Neutrophil (primary cell): Measurements from ENCODE around the gene APOL5.

Experiments
- H3K27ac ChIP-seq: fragments of 200-600 bp; sonication (generic); 2 replicates; pipeline ENCODE4 v1.5.1; 2016; ENCODE audit warnings: mild to moderate bottlenecking, moderate library complexity
- H3K27me3 ChIP-seq: fragments of 200-600 bp; sonication (generic); 2 replicates; pipeline ENCODE4 v1.6.0; 2016; ENCODE audit warnings: mild to moderate bottlenecking
- H3K36me3 ChIP-seq: fragments of 200-600 bp; sonication (generic); 2 replicates; pipeline ENCODE4 v1.5.1; 2017
- H3K4me1 ChIP-seq, 2 experiments: fragments of 200-600 bp in 1 of 2; sonication (generic) in 1 of 2; 1 replicate in 1 of 2; 2 replicates in 1 of 2; pipeline versions ENCODE4 v1.5.1 to v1.6.1; 2013 to 2016; ENCODE audit warnings: low read depth in 1 of 2, low read length in 1 of 2, mild to moderate bottlenecking in 1 of 2, moderate library complexity in 1 of 2; ENCODE audit not compliant: control insufficient read depth in 1 of 2, insufficient read depth in 1 of 2
- H3K4me3 ChIP-seq, 2 experiments: fragments of 200-600 bp in 1 of 2; sonication (generic) in 1 of 2; 1 replicate in 1 of 2; 2 replicates in 1 of 2; pipeline ENCODE4 v1.5.1; 2013 to 2016; ENCODE audit warnings: low read depth in 1 of 2, low read length in 1 of 2, mild to moderate bottlenecking in 1 of 2, moderate library complexity in 1 of 2
- H3K9me3 ChIP-seq: fragments of 200-600 bp; sonication (generic); 2 replicates; pipeline ENCODE4 v1.5.1; 2016
- TF ChIP-seq, protein P1 (sequence below): fragments of 200-600 bp; sonication (generic); IDR thresholded peaks from 2 replicates; pipeline ENCODE4 v1.5.1; 2016; ENCODE audit warnings: antibody characterized with exemption

Gene APOL5

GRCh38 chr22:35711336-35711735 is 6.3 kb upstream of the APOL5 start:
- H3K27ac ChIP-seq: no peak overlapping the region
- H3K4me1 ChIP-seq: no peaks in the 10 kb centered on the region
- H3K4me3 ChIP-seq: no peak overlapping the region
- no peaks in the 10 kb centered on the region for H3K36me3 ChIP-seq
- H3K27me3 ChIP-seq: no peaks in the 10 kb centered on the region
- no peaks in the 10 kb centered on the region for H3K9me3 ChIP-seq
- TF ChIP-seq, protein P1, sequence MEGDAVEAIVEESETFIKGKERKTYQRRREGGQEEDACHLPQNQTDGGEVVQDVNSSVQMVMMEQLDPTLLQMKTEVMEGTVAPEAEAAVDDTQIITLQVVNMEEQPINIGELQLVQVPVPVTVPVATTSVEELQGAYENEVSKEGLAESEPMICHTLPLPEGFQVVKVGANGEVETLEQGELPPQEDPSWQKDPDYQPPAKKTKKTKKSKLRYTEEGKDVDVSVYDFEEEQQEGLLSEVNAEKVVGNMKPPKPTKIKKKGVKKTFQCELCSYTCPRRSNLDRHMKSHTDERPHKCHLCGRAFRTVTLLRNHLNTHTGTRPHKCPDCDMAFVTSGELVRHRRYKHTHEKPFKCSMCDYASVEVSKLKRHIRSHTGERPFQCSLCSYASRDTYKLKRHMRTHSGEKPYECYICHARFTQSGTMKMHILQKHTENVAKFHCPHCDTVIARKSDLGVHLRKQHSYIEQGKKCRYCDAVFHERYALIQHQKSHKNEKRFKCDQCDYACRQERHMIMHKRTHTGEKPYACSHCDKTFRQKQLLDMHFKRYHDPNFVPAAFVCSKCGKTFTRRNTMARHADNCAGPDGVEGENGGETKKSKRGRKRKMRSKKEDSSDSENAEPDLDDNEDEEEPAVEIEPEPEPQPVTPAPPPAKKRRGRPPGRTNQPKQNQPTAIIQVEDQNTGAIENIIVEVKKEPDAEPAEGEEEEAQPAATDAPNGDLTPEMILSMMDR: no peak

- Histone ChIP-seq H3K4me3 (no peak overlapping the region), H3K9me3 (no peaks in the 10 kb centered on the region), H3K27me3 (no peaks in the 10 kb centered on the region), H3K27ac (no peak overlapping the region), H3K4me1 (no peaks in the 10 kb centered on the region), H3K36me3 (no peaks in the 10 kb centered on the region)
- TF ChIP-seq, protein P1: no peak
Measured at GRCh38 chr22:35712672-35713071, 5.0 kb upstream of the APOL5 start.

DNA sequence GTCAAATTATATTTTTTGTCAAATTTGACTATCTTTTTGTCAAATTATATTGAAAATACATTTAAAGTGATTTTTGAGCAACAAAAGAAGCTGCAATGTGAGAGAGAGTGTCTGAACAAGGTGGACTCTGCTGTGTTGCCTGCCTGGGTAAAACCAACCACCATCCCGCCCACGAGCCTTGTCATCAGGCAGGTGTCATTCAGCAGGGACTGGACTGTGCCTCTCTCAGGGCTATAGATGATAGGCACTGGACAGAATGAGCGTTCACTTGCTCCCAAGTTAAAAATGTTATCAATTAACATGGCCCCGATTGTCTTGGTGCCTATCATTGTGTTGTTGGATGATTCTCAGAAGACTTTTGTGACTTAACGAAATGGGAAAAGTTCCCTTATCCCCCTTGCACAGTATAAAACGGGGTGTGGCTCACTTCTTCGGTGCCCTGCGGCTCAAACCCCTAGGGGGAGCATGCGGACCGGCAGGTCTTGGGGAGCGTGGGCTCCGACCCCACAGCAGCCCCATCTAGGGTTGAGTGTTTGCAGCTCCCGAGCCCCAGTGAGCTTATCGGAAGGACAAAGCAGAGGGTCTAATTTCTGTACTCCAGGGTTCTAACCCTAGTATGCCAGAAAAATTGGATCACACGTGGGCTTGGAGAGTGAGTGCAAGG is 1.7 kb downstream of the APOL5 start:
- Histone ChIP-seq H3K4me3 (no peak overlapping the region), H3K27ac (no peak overlapping the region), H3K4me1 (no peaks in the 10 kb centered on the region), H3K36me3 (no peaks in the 10 kb centered on the region), H3K9me3 (no peaks in the 10 kb centered on the region), H3K27me3 (no peaks in the 10 kb centered on the region)
- TF ChIP-seq, protein P1: no peak

DNA sequence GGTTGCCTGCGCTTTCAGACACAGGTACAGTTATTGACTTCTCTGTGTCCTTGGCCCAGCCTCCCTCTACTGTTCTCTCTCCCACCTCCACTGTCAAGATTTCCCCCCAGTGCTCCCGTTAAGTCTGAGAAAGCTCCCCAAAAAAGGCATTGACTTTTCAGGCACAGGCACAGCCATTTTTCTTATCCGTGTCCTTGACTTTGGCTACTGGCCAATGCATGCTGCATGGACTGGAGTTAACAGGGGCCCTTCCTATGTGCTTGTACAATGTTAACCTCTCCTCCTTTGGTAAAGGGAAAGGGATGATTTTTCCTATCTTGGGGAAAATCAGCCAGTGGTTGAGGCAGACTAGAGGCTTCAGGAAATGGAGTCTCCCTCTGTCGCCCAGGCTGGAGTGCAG is 4.3 kb downstream of the APOL5 start:
- Histone ChIP-seq H3K4me3 (no peak overlapping the region), H3K4me1 (no peaks in the 10 kb centered on the region), H3K9me3 (no peaks in the 10 kb centered on the region), H3K27me3 (no peaks in the 10 kb centered on the region), H3K36me3 (no peaks in the 10 kb centered on the region), H3K27ac (no peak overlapping the region)
- TF ChIP-seq, protein P1: no peak

DNA sequence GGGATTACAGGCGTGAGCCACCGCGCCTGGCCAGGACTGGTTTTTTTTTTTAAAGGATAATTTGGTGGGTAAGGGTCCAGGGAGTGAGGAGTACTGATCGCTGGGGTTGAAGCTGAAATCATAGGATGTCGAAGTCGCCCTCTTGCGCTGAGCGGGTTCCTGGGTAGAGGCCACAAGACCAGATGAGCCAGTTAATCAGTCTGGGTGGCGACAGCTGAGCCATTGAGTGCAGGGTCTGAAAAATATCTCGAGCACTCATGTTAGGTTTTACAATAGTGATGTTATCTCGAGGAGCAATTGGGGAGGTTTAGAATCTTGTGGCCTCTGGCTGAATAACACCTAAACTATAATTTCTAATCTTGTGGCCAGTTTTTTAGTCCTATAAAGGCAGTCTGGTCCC is 7.8 kb downstream of the APOL5 start:
- H3K4me1 ChIP-seq: no peaks in the 10 kb centered on the region
- no peaks in the 10 kb centered on the region for H3K9me3 ChIP-seq
- TF ChIP-seq, protein P1: no peak
- H3K27ac ChIP-seq: no peak overlapping the region
- no peaks in the 10 kb centered on the region for H3K27me3 ChIP-seq
- no peak overlapping the region for H3K4me3 ChIP-seq
- no peaks in the 10 kb centered on the region for H3K36me3 ChIP-seq

DNA sequence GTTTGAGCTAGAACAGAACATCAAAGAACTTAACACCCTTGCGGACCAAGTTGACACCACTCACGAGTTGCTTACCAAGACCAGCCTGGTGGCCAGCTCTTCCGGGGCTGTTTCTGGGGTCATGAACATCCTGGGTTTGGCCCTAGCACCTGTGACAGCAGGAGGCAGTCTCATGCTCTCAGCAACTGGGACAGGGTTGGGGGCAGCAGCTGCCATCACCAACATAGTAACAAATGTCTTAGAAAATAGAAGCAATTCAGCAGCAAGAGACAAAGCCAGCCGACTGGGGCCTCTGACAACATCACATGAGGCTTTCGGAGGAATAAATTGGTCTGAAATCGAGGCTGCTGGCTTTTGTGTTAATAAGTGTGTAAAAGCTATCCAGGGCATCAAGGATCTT is 8.7 kb downstream of the APOL5 start:
- H3K4me3 ChIP-seq: no peak overlapping the region
- no peaks in the 10 kb centered on the region for H3K9me3 ChIP-seq
- H3K27me3 ChIP-seq: no peaks in the 10 kb centered on the region
- no peak overlapping the region for H3K27ac ChIP-seq
- no peaks in the 10 kb centered on the region for H3K36me3 ChIP-seq
- TF ChIP-seq, protein P1: no peak
- H3K4me1 ChIP-seq: no peaks in the 10 kb centered on the region
